ENCODE results near the gene TRERF1.

GRCh38 chr6:42227173-42227850, 224.4 kb downstream of the TRERF1 start:
- TF ChIP-seq CTCF (IDR thresholded peaks at IDR 0.05; ENCODE audit: control extremely low read depth in 1 of 3, insufficient read depth in 1 of 3, low read depth in 1 of 3, low read length in 3 of 3): no peak
- TF ChIP-seq GTF2F1 (IDR thresholded peaks at IDR 0.05; ENCODE audit: borderline replicate concordance, low read depth, low read length): no peak
- no peak for TF ChIP-seq RXRA (IDR thresholded peaks at IDR 0.05; ENCODE audit: insufficient read depth, low read depth, low read length)
- TF ChIP-seq POLR2AphosphoS5 (IDR thresholded peaks at IDR 0.05; ENCODE audit: low read depth, low read length): no peak
- TF ChIP-seq SIX5 (IDR thresholded peaks at IDR 0.05; ENCODE audit: low read depth, low read length): no peak
- TF ChIP-seq POU5F1 (IDR thresholded peaks at IDR 0.05; ENCODE audit: low read depth, low read length): no peak
- TF ChIP-seq E2F6 (IDR thresholded peaks at IDR 0.05): no peak
- no peak for TF ChIP-seq GABPA (IDR thresholded peaks at IDR 0.05; ENCODE audit: borderline replicate concordance, insufficient read depth, low read length)
- no peak for TF ChIP-seq EZH2 (IDR thresholded peaks at IDR 0.05; ENCODE audit: low read depth, low read length, severe bottlenecking)
- TF ChIP-seq MAX (IDR thresholded peaks at IDR 0.05): no peak
- no peak for TF ChIP-seq SUZ12 (IDR thresholded peaks at IDR 0.05; ENCODE audit: low read length)
- no peak for TF ChIP-seq RFX5 (IDR thresholded peaks at IDR 0.05; ENCODE audit: borderline replicate concordance, low read depth, low read length)
- no peak for TF ChIP-seq RAD21 (IDR thresholded peaks at IDR 0.05 in 1 of 2, conservative IDR thresholded peaks at IDR 0.05 in 1 of 2; ENCODE audit: low read depth in 2 of 2, low read length in 2 of 2)

Measured in H1 (cell line).